Esophagus muscularis mucosa (tissue), 4 donors: ENCODE measurements around the gene AKR1C3.

Source experiments
- CTCF ChIP-seq, 3 experiments: fragments of 200-600 bp in 2 of 3; fragments of 450-650 bp in 1 of 3; sonication (generic) in 2 of 3; IDR thresholded peaks; one replicate each; pipeline ENCODE4 v1.5.1; 2017 to 2019; ENCODE audit warnings: antibody characterized with exemption in 3 of 3, mild to moderate bottlenecking in 2 of 3, moderate library complexity in 1 of 3
- EP300 ChIP-seq: sonication (generic); formaldehyde crosslinking; IDR thresholded peaks from one replicate; pipeline ENCODE4 v1.6.1; 2017; ENCODE audit warnings: antibody characterized with exemption
- POLR2A ChIP-seq: fragments of 450-650 bp; IDR thresholded peaks from one replicate; pipeline ENCODE4 v1.6.1; 2017; ENCODE audit warnings: antibody characterized with exemption, moderate library complexity, mild to moderate bottlenecking, low read depth
- POLR2AphosphoS5 ChIP-seq, 2 donors: sonication (generic); formaldehyde crosslinking; IDR thresholded peaks; one replicate each; pipeline ENCODE4 v1.6.1; 2017; ENCODE audit warnings: antibody characterized with exemption in 2 of 2

DNA sequence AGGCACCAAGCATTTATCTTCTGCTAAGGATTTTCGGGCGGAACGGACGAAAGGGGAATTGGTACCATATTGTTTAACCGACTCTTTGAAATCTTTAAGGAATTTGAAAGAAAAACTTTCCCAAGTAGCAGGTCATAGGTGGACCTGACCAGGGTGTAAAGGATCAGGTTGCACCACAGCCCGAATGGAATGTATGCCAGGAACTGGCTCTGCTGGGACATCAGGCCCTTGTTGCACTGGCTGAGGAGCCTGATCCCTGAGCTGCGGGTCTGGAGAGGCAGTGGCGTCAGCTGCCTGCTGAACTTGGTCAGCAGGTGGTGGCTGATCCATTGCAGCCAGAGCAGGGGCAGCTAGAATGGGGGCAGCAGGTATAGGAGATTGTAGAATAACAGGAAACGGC, 49.1 kb upstream of the AKR1C3 start:
- no peak for TF ChIP-seq CTCF (IDR thresholded peaks at IDR 0.05)
- no peak for TF ChIP-seq POLR2A
- TF ChIP-seq POLR2AphosphoS5 (IDR thresholded peaks at IDR 0.05), result no peak
- TF ChIP-seq EP300, result no peak
